Measurements from ENCODE around the gene SLC25A45.
A peak's percentile ranks its signal among the peaks of the same experiment; 100 is the strongest.

The SLC25A45 gene

GRCh38 chr11:65389294-65389980 is 7.0 kb upstream of the SLC25A45 start:
- no peak for DNase-seq (ENCODE audit: low read depth)

GRCh38 chr11:65388731-65389130 is 6.3 kb upstream of the SLC25A45 start:
- no peak for DNase-seq (ENCODE audit: low read depth)

GRCh38 chr11:65386307-65387140 is 4.1 kb upstream of the SLC25A45 start, which contains the start of gene FRMD8:
TSS of gene FRMD8 (plus strand) at chr11:65386637. CDS start at chr11:65387037, 400 bp downstream.
- DNase-seq (ENCODE audit: low read depth): peak; percentile 48

- no peak for DNase-seq (ENCODE audit: low read depth)
Observed at GRCh38 chr11:65384301-65384889, 1.9 kb upstream of the SLC25A45 start.

GRCh38 chr11:65383778-65384177 is 1.3 kb upstream of the SLC25A45 start:
- no peak for DNase-seq (ENCODE audit: low read depth)

- DNase-seq (ENCODE audit: low read depth): no peak
Observed at GRCh38 chr11:65382804-65383368, 440 bp upstream of the SLC25A45 start.

GRCh38 chr11:65381716-65382032 is 772 bp downstream of the SLC25A45 start:
- DNase-seq (ENCODE audit: low read depth): peak; percentile 58

GRCh38 chr11:65380460-65381119 is 1.9 kb downstream of the SLC25A45 start:
- no peak for DNase-seq (ENCODE audit: low read depth)

- DNase-seq (ENCODE audit: low read depth): no peak
Observed at GRCh38 chr11:65379698-65380459, 2.6 kb downstream of the SLC25A45 start.

- no peak for DNase-seq (ENCODE audit: low read depth)
Observed at GRCh38 chr11:65378928-65379638, 3.4 kb downstream of the SLC25A45 start.

GRCh38 chr11:65378208-65378927 is 4.1 kb downstream of the SLC25A45 start:
- no peak for DNase-seq (ENCODE audit: low read depth)

- no peak for DNase-seq (ENCODE audit: low read depth)
Observed at GRCh38 chr11:65377777-65378176, 4.7 kb downstream of the SLC25A45 start.

GRCh38 chr11:65377036-65377435 is 5.4 kb downstream of the SLC25A45 start:
- DNase-seq (ENCODE audit: low read depth): no peak

- no peak for DNase-seq (ENCODE audit: low read depth)
Observed at GRCh38 chr11:65376138-65376713, 6.2 kb downstream of the SLC25A45 start.

GRCh38 chr11:65375012-65375411 is 7.4 kb downstream of the SLC25A45 start:
- no peak for DNase-seq (ENCODE audit: low read depth)

- DNase-seq (ENCODE audit: low read depth): no peak
Observed at GRCh38 chr11:65373839-65374580, 8.4 kb downstream of the SLC25A45 start.

- no peak for DNase-seq (ENCODE audit: low read depth)
Observed at GRCh38 chr11:65370659-65371049, 11.8 kb downstream of the SLC25A45 start.

- DNase-seq (ENCODE audit: low read depth): peak; percentile 57
Observed at GRCh38 chr11:65366340-65366773, 16.1 kb downstream of the SLC25A45 start.

- DNase-seq (ENCODE audit: low read depth): no peak
Observed at GRCh38 chr11:65363770-65364169, 18.7 kb downstream of the SLC25A45 start.
